Endothelial cell of umbilical vein (primary cell): ENCODE results near the gene KLHDC9. TPM values are rescaled to one million over a fixed set of nuclear protein-coding genes. Genes with fewer than 3 reads are reported as not detected.

Experiments
- BruUV-seq: library from RNA; stranded (reverse); fragments of 400-500 nt; replicated peaks from 2 replicates; lab custom pipeline; 2021; lab: Mats Ljungman, UMichigan
- CTCF ChIA-PET: fragments of 300-600, 350-600 bp; sonication (Branson Sonifier 250); formaldehyde crosslinking; loops from one replicate; lab custom pipeline; 2021; ENCODE audit warnings: antibody characterized with exemption, inconsistent platforms; lab: Charles Lee
- POLR2A ChIA-PET: fragments of 300-600, 350-600 bp; sonication (Branson Sonifier 250); formaldehyde crosslinking; loops from one replicate; lab custom pipeline; 2021; ENCODE audit warnings: antibody characterized with exemption, inconsistent platforms; lab: Charles Lee
- DNase-seq: peaks from one replicate; pipeline ENCODE4 v3.0.0-alpha.2; 2011; ENCODE audit warnings: low read depth, low spot score
- FAIRE-seq: peaks from 2 replicates; lab custom pipeline; 2011; peaks lifted over from hg19 to GRCh38; lab: Jason Lieb, UNC
- H2AFZ ChIP-seq: 2 replicates; pipeline ENCODE4 v1.6.0; 2012; ENCODE audit warnings: low read depth, low read length, control low read depth, inconsistent platforms
- H3K27ac ChIP-seq: 2 replicates; pipeline ENCODE4 v1.5.1; 2011; ENCODE audit warnings: low read depth, mild to moderate bottlenecking, control low read depth, low read length, moderate library complexity; ENCODE audit not compliant: insufficient read depth
- H3K27me3 ChIP-seq, 2 experiments: 2 replicates each; pipeline versions ENCODE4 v1.6.0 to v1.6.1; 2011; ENCODE audit warnings: low read length in 2 of 2, mixed read lengths in 1 of 2; ENCODE audit not compliant: control insufficient read depth in 2 of 2, insufficient read depth in 2 of 2
- H3K36me3 ChIP-seq, 2 experiments: 2 replicates in 1 of 2; 3 replicates in 1 of 2; pipeline ENCODE4 v1.5.1; 2011; ENCODE audit warnings: low read length in 2 of 2, mild to moderate bottlenecking in 1 of 2, moderate library complexity in 1 of 2; ENCODE audit not compliant: control insufficient read depth in 2 of 2, insufficient read depth in 2 of 2; ENCODE audit errors: extremely low read depth in 1 of 2
- H3K4me1 ChIP-seq: 3 replicates; pipeline ENCODE4 v1.5.1; 2011; ENCODE audit warnings: mild to moderate bottlenecking, low read length; ENCODE audit not compliant: control insufficient read depth, insufficient read depth; ENCODE audit errors: extremely low read depth
- H3K4me2 ChIP-seq: 2 replicates; pipeline ENCODE4 v1.6.1; 2011; ENCODE audit warnings: low read length, control low read depth, mixed read lengths; ENCODE audit not compliant: insufficient read depth
- H3K4me3 ChIP-seq, 3 experiments: fragments of 200-600 bp in 1 of 3; sonication (generic), shearing (Covaris generic) in 1 of 3; replicated peaks in 1 of 3; 2 replicates each; pipeline ENCODE4 v1.5.1; 2011 to 2016; ENCODE audit warnings: control low read depth in 3 of 3, low read length in 3 of 3, mild to moderate bottlenecking in 2 of 3, inconsistent platforms in 1 of 3, low read depth in 1 of 3, moderate library complexity in 1 of 3; ENCODE audit not compliant: insufficient read depth in 1 of 3
- H3K79me2 ChIP-seq: 2 replicates; pipeline ENCODE4 v1.6.0; 2012; ENCODE audit warnings: low read length, inconsistent platforms; ENCODE audit not compliant: control insufficient read depth, insufficient read depth
- H3K9ac ChIP-seq: replicated peaks from 2 replicates; pipeline ENCODE3; 2011; ENCODE audit warnings: low read length, control low read depth; ENCODE audit not compliant: insufficient read depth; ENCODE audit errors: extremely low read depth
- H3K9me1 ChIP-seq: replicated peaks from 3 replicates; pipeline ENCODE4 v1.6.0; 2011; ENCODE audit warnings: mild to moderate bottlenecking, low read length; ENCODE audit not compliant: control insufficient read depth, insufficient read depth; ENCODE audit errors: extremely low read depth
- H3K9me3 ChIP-seq: replicated peaks from 2 replicates; pipeline ENCODE4 v1.5.1; 2012; ENCODE audit warnings: low read length, inconsistent platforms; ENCODE audit not compliant: control insufficient read depth, insufficient read depth
- H4K20me1 ChIP-seq: replicated peaks from 2 replicates; pipeline ENCODE3; 2011; ENCODE audit warnings: mild to moderate bottlenecking, low read length; ENCODE audit not compliant: control insufficient read depth, insufficient read depth; ENCODE audit errors: extremely low read depth
- EZH2 ChIP-seq: IDR thresholded peaks from 2 replicates; pipeline ENCODE4 v1.6.1; 2012; ENCODE audit warnings: borderline replicate concordance, low read depth, mild to moderate bottlenecking, moderate library complexity, low read length, inconsistent platforms; ENCODE audit not compliant: severe bottlenecking
- FOS ChIP-seq: IDR thresholded peaks from 2 replicates; pipeline ENCODE4 v1.6.1; 2011; ENCODE audit warnings: mild to moderate bottlenecking, low read length, moderate library complexity, borderline replicate concordance; ENCODE audit not compliant: insufficient read depth
- GATA2 ChIP-seq: IDR thresholded peaks from 2 replicates; pipeline ENCODE4 v1.7.0; 2011; ENCODE audit warnings: low read depth, mild to moderate bottlenecking, moderate library complexity, mixed read lengths, low read length; ENCODE audit not compliant: insufficient read length, insufficient read depth
- JUN ChIP-seq: IDR thresholded peaks from 2 replicates; pipeline ENCODE4 v1.6.1; 2011; ENCODE audit warnings: borderline replicate concordance, low read depth; ENCODE audit not compliant: insufficient read length, insufficient read depth
- MYC ChIP-seq: IDR thresholded peaks from one replicate; pipeline ENCODE4 v1.6.1; 2011; ENCODE audit warnings: mild to moderate bottlenecking, low read depth, low read length
- POLR2A ChIP-seq: IDR thresholded peaks from 2 replicates; pipeline ENCODE4 v1.6.1; 2012; ENCODE audit warnings: low read depth, mild to moderate bottlenecking, control low read depth, low read length
- POLR2AphosphoS5 ChIP-seq: IDR thresholded peaks from 2 replicates; pipeline ENCODE4 v1.6.1; 2012; ENCODE audit warnings: low read depth, mild to moderate bottlenecking, control low read depth, low read length, moderate library complexity; ENCODE audit not compliant: insufficient read depth
- dilution Hi-C: fragments of 300-500 bp; cut with MboI; formaldehyde crosslinking; loops from one replicate; pipeline ENCODE4 v1.15.0; 2019; ENCODE audit warnings: low sequenced_read_pairs; ENCODE audit not compliant: extremely low pct_ligation_motif_present
- intact Hi-C: fragments of 100-400 bp; cut with micrococcal nuclease; formaldehyde crosslinking; loops from one replicate; pipeline ENCODE4 v1.10.0; 2022
- polyA plus RNA-seq, 4 experiments: library from polyadenylated mRNA; depleted of rRNA in 3 of 4; stranded (reverse) in 3 of 4; unstranded in 1 of 4; fragments of >200 nt; gene quantifications; 2 replicates each; pipeline versions ENCODE4 v1.2.1 to v1.2.3, GENCODE V29; 2011 to 2012; ENCODE audit warnings: missing spikeins in 1 of 4
- total RNA-seq: library from RNA; stranded (reverse); gene quantifications from 2 replicates; pipeline ENCODE4 v1.2.3, GENCODE V29; 2021
- TF ChIP-seq, protein P1 (sequence below): IDR thresholded peaks from 2 replicates; pipeline ENCODE4 v1.6.1; 2011; ENCODE audit not compliant: insufficient read depth, insufficient read length
- TF ChIP-seq, protein P2 (sequence below), 2 donors: IDR thresholded peaks; 1 replicate in 1 of 2; 2 replicates in 1 of 2; pipeline ENCODE4 v1.5.1; 2011; ENCODE audit warnings: low read length in 2 of 2, mild to moderate bottlenecking in 2 of 2, moderate library complexity in 2 of 2, control low read depth in 1 of 2, inconsistent platforms in 1 of 2, low read depth in 1 of 2; ENCODE audit not compliant: insufficient read depth in 1 of 2; ENCODE audit errors: extremely low read depth in 1 of 2

KLHDC9 gene
- total and polyA plus RNA-seq, 2 donors (not counting 3 experiments of a cell fraction or from before 2014, with no cell fraction given): 1.1 to 2.6 TPM

DNA sequence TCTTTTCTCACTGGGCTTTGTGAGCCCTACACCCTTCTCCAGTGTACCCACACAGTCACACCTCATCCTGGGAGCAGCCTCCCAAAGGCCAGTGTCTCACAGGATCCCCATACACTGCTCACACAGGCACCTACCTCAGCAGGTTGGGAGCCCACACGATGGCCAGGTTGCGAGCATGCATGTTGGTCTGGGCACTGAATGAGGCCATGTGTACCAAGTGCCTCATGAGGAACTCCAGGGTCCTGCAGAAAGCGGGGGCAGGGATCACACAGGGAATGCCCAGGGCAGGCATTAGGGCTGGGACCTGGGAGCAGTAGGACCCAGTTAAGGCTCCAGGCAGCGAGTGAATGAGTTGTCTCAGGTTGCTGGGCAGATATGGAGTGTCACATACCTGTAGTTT is 43.9 kb upstream of the KLHDC9 start:
- dilution Hi-C loops (no loop called here), intact Hi-C loops (loop anchor here (10.0 kb wide), 1 partner anchor 729 kb away; no protein-coding TSS in a partner anchor)
- DNase-seq (no peak), FAIRE-seq (no peak)
- H3K4me1 ChIP-seq: no peaks in the 10 kb centered on the region
- no peaks in the 10 kb centered on the region for H3K36me3 ChIP-seq
- no peaks in the 10 kb centered on the region for H3K79me2 ChIP-seq
- ChIA-PET POLR2A (no interaction called here), CTCF (interaction anchor here (0.9 to 2.3 kb wide), 4 partner anchors 9 to 64 kb away, joined by 3 to 11 read pairs (median 6); no protein-coding TSS in a partner anchor)
- no peaks in the 10 kb centered on the region for H3K9me1 ChIP-seq
- no peaks in the 10 kb centered on the region for H3K9me3 ChIP-seq
- no TSS peak for BruUV-seq
- H3K27ac ChIP-seq: no peak overlapping the region
- no peak overlapping the region for H3K9ac ChIP-seq
- no peaks in the 10 kb centered on the region for H4K20me1 ChIP-seq
- no peaks in the 10 kb centered on the region for H3K27me3 ChIP-seq
- TF ChIP-seq JUN: no peak
- H3K4me2 ChIP-seq: no peak overlapping the region
- H2AFZ ChIP-seq: no peak overlapping the region
- no peak overlapping the region for H3K4me3 ChIP-seq

DNA sequence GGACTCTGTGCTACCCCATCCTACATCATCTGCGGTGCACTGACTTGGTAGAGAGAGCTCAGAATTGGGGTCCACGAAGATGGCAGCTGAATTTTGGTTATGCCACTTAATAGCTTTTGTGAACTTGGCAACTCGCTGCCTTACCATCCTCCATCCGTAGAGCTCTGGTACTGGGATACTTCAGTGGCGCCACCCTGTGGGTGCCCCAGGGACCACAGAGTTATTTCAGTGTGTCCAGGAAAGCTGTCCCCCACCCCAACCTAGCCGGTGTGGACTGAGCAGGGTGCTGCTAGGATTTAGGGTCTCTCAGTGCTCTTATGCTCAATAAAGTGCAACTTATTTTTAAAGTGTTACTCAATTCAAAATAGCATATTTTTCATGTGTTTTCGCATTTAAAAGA is 43.4 kb upstream of the KLHDC9 start:
- no peaks in the 10 kb centered on the region for H3K27me3 ChIP-seq
- BruUV-seq: no TSS peak
- FAIRE-seq (no peak), DNase-seq (no peak)
- no peaks in the 10 kb centered on the region for H3K9me3 ChIP-seq
- H3K9ac ChIP-seq: no peak overlapping the region
- ChIA-PET CTCF (interaction anchor here (0.7 to 2.3 kb wide), 6 partner anchors 9 to 65 kb away, joined by 3 to 11 read pairs (median 3); no protein-coding TSS in a partner anchor), POLR2A (no interaction called here)
- H3K27ac ChIP-seq: no peak overlapping the region
- H3K79me2 ChIP-seq: no peaks in the 10 kb centered on the region
- H3K36me3 ChIP-seq: no peaks in the 10 kb centered on the region
- H3K4me3 ChIP-seq: no peak overlapping the region
- H4K20me1 ChIP-seq: no peaks in the 10 kb centered on the region
- no peak for TF ChIP-seq MYC
- TF ChIP-seq, protein P1, sequence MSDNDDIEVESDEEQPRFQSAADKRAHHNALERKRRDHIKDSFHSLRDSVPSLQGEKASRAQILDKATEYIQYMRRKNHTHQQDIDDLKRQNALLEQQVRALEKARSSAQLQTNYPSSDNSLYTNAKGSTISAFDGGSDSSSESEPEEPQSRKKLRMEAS: no peak
- TF ChIP-seq JUN: no peak
- no peak for TF ChIP-seq FOS
- no peak for TF ChIP-seq POLR2A
- TF ChIP-seq, protein P2, sequence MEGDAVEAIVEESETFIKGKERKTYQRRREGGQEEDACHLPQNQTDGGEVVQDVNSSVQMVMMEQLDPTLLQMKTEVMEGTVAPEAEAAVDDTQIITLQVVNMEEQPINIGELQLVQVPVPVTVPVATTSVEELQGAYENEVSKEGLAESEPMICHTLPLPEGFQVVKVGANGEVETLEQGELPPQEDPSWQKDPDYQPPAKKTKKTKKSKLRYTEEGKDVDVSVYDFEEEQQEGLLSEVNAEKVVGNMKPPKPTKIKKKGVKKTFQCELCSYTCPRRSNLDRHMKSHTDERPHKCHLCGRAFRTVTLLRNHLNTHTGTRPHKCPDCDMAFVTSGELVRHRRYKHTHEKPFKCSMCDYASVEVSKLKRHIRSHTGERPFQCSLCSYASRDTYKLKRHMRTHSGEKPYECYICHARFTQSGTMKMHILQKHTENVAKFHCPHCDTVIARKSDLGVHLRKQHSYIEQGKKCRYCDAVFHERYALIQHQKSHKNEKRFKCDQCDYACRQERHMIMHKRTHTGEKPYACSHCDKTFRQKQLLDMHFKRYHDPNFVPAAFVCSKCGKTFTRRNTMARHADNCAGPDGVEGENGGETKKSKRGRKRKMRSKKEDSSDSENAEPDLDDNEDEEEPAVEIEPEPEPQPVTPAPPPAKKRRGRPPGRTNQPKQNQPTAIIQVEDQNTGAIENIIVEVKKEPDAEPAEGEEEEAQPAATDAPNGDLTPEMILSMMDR (IDR thresholded peaks at IDR 0.05; ENCODE audit: extremely low read depth in 1 of 2, insufficient read depth in 1 of 2, low read depth in 1 of 2, low read length in 2 of 2): no peak
- no peak for TF ChIP-seq GATA2
- no peak for TF ChIP-seq POLR2AphosphoS5
- no peak for TF ChIP-seq EZH2
- no peaks in the 10 kb centered on the region for H3K9me1 ChIP-seq
- dilution Hi-C loops (no loop called here), intact Hi-C loops (loop anchor here (10.0 kb wide), 1 partner anchor 730 kb away; no protein-coding TSS in a partner anchor)
- no peak overlapping the region for H3K4me2 ChIP-seq
- no peaks in the 10 kb centered on the region for H3K4me1 ChIP-seq
- H2AFZ ChIP-seq: no peak overlapping the region
